IMR-90 (cell line): Measurements from ENCODE around the gene OTUD5. TPM values are rescaled to one million over a fixed set of nuclear protein-coding genes. Genes with fewer than 3 reads are reported as not detected.

ENCODE experiments used
- ATAC-seq: fragments of 200-7000 bp; cut with Tn5 transposase; 2 replicates; pipeline ENCODE4 v1.9.1; 2020; ENCODE audit warnings: low read depth, mild to moderate bottlenecking, moderate library complexity
- BruUV-seq: library from RNA; stranded (reverse); fragments of 400-500 nt; replicated peaks from 2 replicates; lab custom pipeline; 2021; lab: Mats Ljungman, UMichigan
- CTCF ChIA-PET: fragments of 300-600 bp; formaldehyde crosslinking; extraction: SDS; loops from one replicate; lab custom pipeline; 2021; ENCODE audit warnings: antibody characterized with exemption; lab: Yijun Ruan, JAX
- POLR2A ChIA-PET: fragments of 300-600 bp; sonication (Branson Sonifier 250); formaldehyde crosslinking; loops from one replicate; lab custom pipeline; 2022; ENCODE audit warnings: antibody characterized with exemption; ENCODE audit not compliant: unreplicated experiment; lab: Charles Lee
- DNase-seq: peaks from one replicate; pipeline ENCODE4 v3.0.0; 2013
- H2AFZ ChIP-seq: replicated peaks from 2 replicates; pipeline ENCODE3; 2013; ENCODE audit warnings: low read length, mild to moderate bottlenecking; ENCODE audit not compliant: poor library complexity
- H2AK5ac ChIP-seq: 2 replicates; pipeline ENCODE4 v1.6.1; 2013; ENCODE audit warnings: low read depth, low read length, inconsistent platforms
- H2AK9ac ChIP-seq: replicated peaks from 2 replicates; pipeline ENCODE3; 2013; ENCODE audit warnings: mild to moderate bottlenecking, low read depth, low read length, moderate library complexity; ENCODE audit not compliant: poor library complexity
- H2BK120ac ChIP-seq: 2 replicates; pipeline ENCODE4 v1.6.1; 2013; ENCODE audit warnings: low read depth, low read length, inconsistent platforms
- H2BK15ac ChIP-seq: 3 replicates; pipeline ENCODE4 v1.6.1; 2013; ENCODE audit warnings: low read depth, low read length, inconsistent platforms
- H2BK20ac ChIP-seq: 2 replicates; pipeline ENCODE4 v1.6.1; 2013; ENCODE audit warnings: low read depth, mild to moderate bottlenecking, inconsistent platforms, low read length, moderate library complexity
- H2BK5ac ChIP-seq: 2 replicates; pipeline ENCODE4 v1.6.1; 2013; ENCODE audit warnings: mild to moderate bottlenecking, low read depth, low read length, inconsistent platforms; ENCODE audit not compliant: poor library complexity, severe bottlenecking
- H3K14ac ChIP-seq: replicated peaks from 2 replicates; pipeline ENCODE4 v1.6.1; 2013; ENCODE audit warnings: low read depth, low read length, inconsistent platforms
- H3K18ac ChIP-seq: 2 replicates; pipeline ENCODE4 v1.6.1; 2013; ENCODE audit warnings: low read depth, low read length, control low read depth
- H3K23ac ChIP-seq: 2 replicates; pipeline ENCODE4 v1.6.1; 2013; ENCODE audit warnings: low read depth, low read length, inconsistent platforms
- H3K27ac ChIP-seq: 2 replicates; pipeline ENCODE4 v1.5.1; 2013; ENCODE audit warnings: mild to moderate bottlenecking, control low read depth, low read length; ENCODE audit not compliant: insufficient read depth
- H3K27me3 ChIP-seq: 2 replicates; pipeline ENCODE4 v1.6.1; 2013; ENCODE audit warnings: low read length; ENCODE audit not compliant: control insufficient read depth, insufficient read depth
- H3K36me3 ChIP-seq: 2 replicates; pipeline ENCODE4 v1.6.1; 2013; ENCODE audit warnings: low read length, mixed read lengths; ENCODE audit not compliant: control insufficient read depth, insufficient read depth
- H3K4ac ChIP-seq: 2 replicates; pipeline ENCODE4 v1.6.1; 2013; ENCODE audit warnings: low read depth, low read length, inconsistent platforms
- H3K4me1 ChIP-seq: 2 replicates; pipeline ENCODE4 v1.6.1; 2013; ENCODE audit warnings: low read length, mixed read lengths; ENCODE audit not compliant: control insufficient read depth, insufficient read depth
- H3K4me2 ChIP-seq: 2 replicates; pipeline ENCODE4 v1.6.1; 2013; ENCODE audit warnings: low read depth, mild to moderate bottlenecking, control low read depth, low read length, moderate library complexity
- H3K4me3 ChIP-seq: 2 replicates; pipeline ENCODE4 v1.5.1; 2013; ENCODE audit warnings: low read depth, mild to moderate bottlenecking, control low read depth, low read length, moderate library complexity; ENCODE audit not compliant: insufficient read depth
- H3K56ac ChIP-seq: 2 replicates; pipeline ENCODE4 v1.6.1; 2013; ENCODE audit warnings: low read length, inconsistent platforms; ENCODE audit not compliant: insufficient read depth; ENCODE audit errors: extremely low read depth
- H3K79me1 ChIP-seq, 2 experiments: 2 replicates each; pipeline ENCODE4 v1.6.1; 2013; ENCODE audit warnings: low read length in 2 of 2, inconsistent platforms in 1 of 2, low read depth in 1 of 2
- H3K9ac ChIP-seq: 2 replicates; pipeline ENCODE4 v1.6.1; 2013; ENCODE audit warnings: low read depth, low read length, control low read depth
- H3K9me1 ChIP-seq: 2 replicates; pipeline ENCODE4 v1.6.1; 2013; ENCODE audit warnings: low read length, inconsistent platforms; ENCODE audit not compliant: insufficient read depth
- H3K9me3 ChIP-seq: 2 replicates; pipeline ENCODE4 v1.6.1; 2013; ENCODE audit warnings: low read length; ENCODE audit not compliant: control insufficient read depth, insufficient read depth
- H4K20me1 ChIP-seq: 2 replicates; pipeline ENCODE4 v1.6.1; 2013; ENCODE audit warnings: low read length, inconsistent platforms; ENCODE audit not compliant: insufficient read depth
- H4K5ac ChIP-seq: 2 replicates; pipeline ENCODE4 v1.6.1; 2013; ENCODE audit warnings: mild to moderate bottlenecking, low read depth, low read length, control low read depth
- H4K8ac ChIP-seq, 2 experiments: 2 replicates each; pipeline ENCODE4 v1.6.1; 2013; ENCODE audit warnings: low read depth in 2 of 2, low read length in 2 of 2, control low read depth in 1 of 2, inconsistent platforms in 1 of 2
- H4K91ac ChIP-seq: 2 replicates; pipeline ENCODE4 v1.6.1; 2013; ENCODE audit warnings: low read depth, low read length, inconsistent platforms; ENCODE audit not compliant: insufficient read depth
- FOS ChIP-seq: fragments of 150-350 bp; IDR thresholded peaks from 2 replicates; pipeline ENCODE4 v1.6.1; 2016; ENCODE audit warnings: low read depth, low read length
- MAZ ChIP-seq: IDR thresholded peaks from 2 replicates; pipeline ENCODE4 v1.6.1; 2012; ENCODE audit warnings: low read depth, mild to moderate bottlenecking, low read length, improper control_type of control experiment, moderate library complexity, borderline replicate concordance
- MXI1 ChIP-seq: IDR thresholded peaks from 2 replicates; pipeline ENCODE4 v1.6.1; 2012; ENCODE audit warnings: low read depth, mild to moderate bottlenecking, low read length, moderate library complexity, borderline replicate concordance
- RCOR1 ChIP-seq: IDR thresholded peaks from 2 replicates; pipeline ENCODE4 v1.6.1; 2012; ENCODE audit warnings: mild to moderate bottlenecking, low read length, improper control_type of control experiment; ENCODE audit not compliant: insufficient replicate concordance
- SMC3 ChIP-seq: fragments of 150-350 bp; IDR thresholded peaks from 2 replicates; pipeline ENCODE4 v1.6.1; 2016; ENCODE audit warnings: low read depth, mild to moderate bottlenecking, antibody characterized with exemption, low read length, moderate library complexity
- WGBS, 2 experiments: methylation state at CpG; one replicate each; pipeline versions ENCODE4 v1.1.5 to v1.1.7; 2013; ENCODE audit warnings: missing lambda C conversion rate in 2 of 2; ENCODE audit not compliant: insufficient read length in 1 of 2; ENCODE audit errors: extremely low coverage in 2 of 2; 5-methylcytosine and 5-hydroxymethylcytosine counted together
- dilution Hi-C: fragments of 300-500 bp; cut with HindIII; formaldehyde crosslinking; loops from one replicate; pipeline ENCODE4 v1.14.3; 2018; ENCODE audit warnings: low sequenced_read_pairs; ENCODE audit not compliant: unreplicated experiment
- in situ Hi-C: fragments of 300-500 bp; cut with MboI; formaldehyde crosslinking; loops from 3 replicates; pipeline ENCODE4 v1.14.3; 2019; ENCODE audit warnings: low sequenced_read_pairs, inconsistent platforms, mixed read lengths
- intact Hi-C: fragments of 100-400 bp; cut with micrococcal nuclease; formaldehyde crosslinking; loops from 2 replicates; pipeline ENCODE4 v1.10.0; 2022
- polyA plus RNA-seq, 3 experiments: library from polyadenylated mRNA; depleted of rRNA; stranded (reverse); fragments of >200 nt; gene quantifications; 2 replicates each; pipeline ENCODE4 v1.2.3, GENCODE V29; 2012; ENCODE audit warnings: low replicate concordance in 1 of 3
- total RNA-seq: library from RNA; depleted of rRNA; stranded (reverse); fragments of >200 nt; gene quantifications from 2 replicates; pipeline ENCODE4 v1.2.3, GENCODE V29; 2012

The OTUD5 gene
- total and polyA plus RNA-seq, 2 of the 4 experiments (the other 2 are of a cell fraction): 30.6 to 50.4 TPM

DNA sequence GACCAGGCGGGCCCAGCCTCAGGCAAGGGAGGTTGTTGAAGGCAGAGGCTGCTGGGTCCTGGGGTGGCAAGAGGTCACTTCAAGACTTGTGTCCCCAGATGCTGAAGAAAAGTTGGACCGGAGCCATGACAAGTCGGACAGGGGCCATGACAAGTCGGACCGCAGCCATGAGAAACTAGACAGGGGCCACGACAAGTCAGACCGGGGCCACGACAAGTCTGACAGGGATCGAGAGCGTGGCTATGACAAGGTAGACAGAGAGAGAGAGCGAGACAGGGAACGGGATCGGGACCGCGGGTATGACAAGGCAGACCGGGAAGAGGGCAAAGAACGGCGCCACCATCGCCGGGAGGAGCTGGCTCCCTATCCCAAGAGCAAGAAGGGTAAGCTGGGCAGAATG lies 55.3 kb downstream of the OTUD5 start:
- Histone ChIP-seq H3K4me2 (no peak overlapping the region), H4K5ac (no peak overlapping the region), H3K27ac (no peak overlapping the region), H4K8ac (no peak overlapping the region), H3K79me1 (peaks cover 0 to 14% of the 10 kb centered on the region in 2 experiments; a peak in 2 of 4 replicates), H3K27me3 (no peaks in the 10 kb centered on the region), H3K23ac (no peak overlapping the region), H3K4ac (no peak overlapping the region), H3K4me3 (no peak overlapping the region), H3K9ac (no peak overlapping the region), H2AFZ (no peak overlapping the region), H2BK120ac (no peak overlapping the region), H3K36me3 (peaks cover 19% of the 10 kb centered on the region), H2BK20ac (no peak overlapping the region), H2AK9ac (peak overlapping the region; percentile 76), H3K4me1 (no peaks in the 10 kb centered on the region), H2AK5ac (no peak overlapping the region), H3K9me1 (no peaks in the 10 kb centered on the region), H4K91ac (no peak overlapping the region), H2BK5ac (no peak overlapping the region), H3K56ac (no peak overlapping the region), H4K20me1 (peaks cover 8% of the 10 kb centered on the region), H2BK15ac (no peak overlapping the region), H3K14ac (no peak overlapping the region), H3K18ac (no peak overlapping the region), H3K9me3 (no peaks in the 10 kb centered on the region; the same call in 1 of the 2 replicates)
- no TSS peak for BruUV-seq
- dilution Hi-C loops (no loop called here), in situ Hi-C loops (no loop called here), intact Hi-C loops (no loop called here)
- ATAC-seq: no peak
- 92% methylated on average over 16 of the region's 20 CpGs; no CpG with 5 or more reads in 1 of the 2 experiments for WGBS, 2 experiments
- ChIA-PET POLR2A (no interaction called here), CTCF (no interaction called here)
- TF ChIP-seq MAZ (no peak), FOS (no peak), SMC3 (no peak), MXI1 (no peak), RCOR1 (no peak)
- no peak for DNase-seq
